GM12865 (cell line): ENCODE results near the gene EIF5.

Source experiments
- DNase-seq: peaks from one replicate; pipeline ENCODE4 v3.0.0; 2010; ENCODE audit warnings: low read depth
- H3K4me3 ChIP-seq: 2 replicates; pipeline ENCODE4 v1.5.1; 2011; ENCODE audit warnings: mild to moderate bottlenecking, low read depth, low read length, control low read depth
- TF ChIP-seq, protein P1 (sequence below): IDR thresholded peaks from 2 replicates; pipeline ENCODE4 v1.5.1; 2011; ENCODE audit warnings: low read length, control low read depth, low read depth, inconsistent platforms; ENCODE audit not compliant: insufficient read depth; ENCODE audit errors: missing control alignments

The EIF5 gene

DNA sequence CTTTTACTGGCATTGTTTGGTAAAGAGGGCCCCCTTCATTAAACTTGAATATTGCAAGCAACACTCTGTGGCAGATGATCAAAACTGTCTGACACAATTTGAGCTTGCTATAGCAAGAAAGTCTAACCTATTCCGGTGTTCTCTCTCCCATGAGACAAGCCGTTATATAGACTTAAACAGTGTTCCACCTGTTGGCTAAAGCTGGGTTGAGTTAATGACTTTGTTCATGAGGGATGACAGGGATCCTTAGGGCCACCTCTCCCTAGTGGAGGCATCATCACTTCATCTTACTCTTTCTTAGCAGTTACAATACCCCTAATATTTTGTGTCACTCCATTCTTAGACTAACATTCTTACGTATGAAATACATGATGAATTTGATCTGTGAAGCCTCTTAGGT, 3.8 kb downstream of the EIF5 start:
- TF ChIP-seq, protein P1, sequence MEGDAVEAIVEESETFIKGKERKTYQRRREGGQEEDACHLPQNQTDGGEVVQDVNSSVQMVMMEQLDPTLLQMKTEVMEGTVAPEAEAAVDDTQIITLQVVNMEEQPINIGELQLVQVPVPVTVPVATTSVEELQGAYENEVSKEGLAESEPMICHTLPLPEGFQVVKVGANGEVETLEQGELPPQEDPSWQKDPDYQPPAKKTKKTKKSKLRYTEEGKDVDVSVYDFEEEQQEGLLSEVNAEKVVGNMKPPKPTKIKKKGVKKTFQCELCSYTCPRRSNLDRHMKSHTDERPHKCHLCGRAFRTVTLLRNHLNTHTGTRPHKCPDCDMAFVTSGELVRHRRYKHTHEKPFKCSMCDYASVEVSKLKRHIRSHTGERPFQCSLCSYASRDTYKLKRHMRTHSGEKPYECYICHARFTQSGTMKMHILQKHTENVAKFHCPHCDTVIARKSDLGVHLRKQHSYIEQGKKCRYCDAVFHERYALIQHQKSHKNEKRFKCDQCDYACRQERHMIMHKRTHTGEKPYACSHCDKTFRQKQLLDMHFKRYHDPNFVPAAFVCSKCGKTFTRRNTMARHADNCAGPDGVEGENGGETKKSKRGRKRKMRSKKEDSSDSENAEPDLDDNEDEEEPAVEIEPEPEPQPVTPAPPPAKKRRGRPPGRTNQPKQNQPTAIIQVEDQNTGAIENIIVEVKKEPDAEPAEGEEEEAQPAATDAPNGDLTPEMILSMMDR: no peak
- H3K4me3 ChIP-seq: no peak overlapping the region
- DNase-seq: no peak

DNA sequence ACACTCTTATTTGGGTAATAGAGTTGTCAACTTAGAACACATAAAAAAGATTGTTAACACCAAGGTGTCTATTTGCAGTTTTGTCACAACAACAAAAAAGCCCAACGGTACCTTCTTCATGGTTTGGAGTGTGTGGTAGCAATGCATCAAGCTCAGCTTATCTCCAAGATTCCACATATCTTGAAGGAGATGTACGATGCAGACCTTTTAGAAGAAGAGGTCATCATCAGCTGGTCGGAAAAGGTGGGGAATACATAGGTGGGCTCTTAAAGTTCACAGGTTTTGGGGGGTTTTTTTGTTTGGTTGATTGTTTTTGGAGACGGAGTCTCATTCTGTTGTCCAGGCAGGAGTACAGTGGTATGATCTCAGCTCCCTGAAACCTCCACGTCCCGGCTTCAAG, 5.5 kb downstream of the EIF5 start:
- no peak overlapping the region for H3K4me3 ChIP-seq
- no peak for DNase-seq
- TF ChIP-seq, protein P1: no peak

DNA sequence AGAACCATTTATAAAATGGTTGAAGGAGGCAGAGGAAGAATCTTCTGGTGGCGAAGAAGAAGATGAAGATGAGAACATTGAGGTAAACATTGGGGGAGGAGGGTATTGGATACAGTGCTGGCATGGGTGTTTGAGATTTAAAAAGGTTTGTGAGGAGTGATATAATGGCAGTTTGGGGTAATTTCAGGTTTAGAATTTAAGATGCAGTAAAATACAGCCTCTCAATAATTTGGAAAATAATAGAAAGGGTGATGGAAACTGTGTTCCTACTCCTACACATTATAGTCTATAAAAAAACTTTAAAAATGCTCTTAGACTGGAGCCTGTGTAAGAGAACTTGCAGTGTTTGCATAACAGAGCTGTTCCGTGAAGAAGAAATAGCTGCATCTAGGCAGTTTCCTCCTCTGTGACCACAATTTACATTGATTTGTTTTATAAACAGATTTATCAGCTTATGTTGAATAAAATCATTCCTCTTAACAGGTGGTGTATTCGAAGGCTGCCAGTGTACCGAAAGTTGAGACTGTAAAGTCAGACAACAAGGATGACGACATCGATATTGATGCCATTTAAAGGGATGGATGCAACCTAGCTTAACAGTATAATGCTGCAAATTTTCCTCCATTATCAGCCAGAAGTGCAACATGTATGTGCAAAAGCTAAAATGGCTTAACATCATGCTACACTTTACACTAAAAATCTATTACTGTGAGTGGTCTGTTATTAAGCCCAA, 6.6 kb downstream of the EIF5 start:
- DNase-seq: no peak
- TF ChIP-seq, protein P1: no peak
- H3K4me3 ChIP-seq: no peak overlapping the region

DNA sequence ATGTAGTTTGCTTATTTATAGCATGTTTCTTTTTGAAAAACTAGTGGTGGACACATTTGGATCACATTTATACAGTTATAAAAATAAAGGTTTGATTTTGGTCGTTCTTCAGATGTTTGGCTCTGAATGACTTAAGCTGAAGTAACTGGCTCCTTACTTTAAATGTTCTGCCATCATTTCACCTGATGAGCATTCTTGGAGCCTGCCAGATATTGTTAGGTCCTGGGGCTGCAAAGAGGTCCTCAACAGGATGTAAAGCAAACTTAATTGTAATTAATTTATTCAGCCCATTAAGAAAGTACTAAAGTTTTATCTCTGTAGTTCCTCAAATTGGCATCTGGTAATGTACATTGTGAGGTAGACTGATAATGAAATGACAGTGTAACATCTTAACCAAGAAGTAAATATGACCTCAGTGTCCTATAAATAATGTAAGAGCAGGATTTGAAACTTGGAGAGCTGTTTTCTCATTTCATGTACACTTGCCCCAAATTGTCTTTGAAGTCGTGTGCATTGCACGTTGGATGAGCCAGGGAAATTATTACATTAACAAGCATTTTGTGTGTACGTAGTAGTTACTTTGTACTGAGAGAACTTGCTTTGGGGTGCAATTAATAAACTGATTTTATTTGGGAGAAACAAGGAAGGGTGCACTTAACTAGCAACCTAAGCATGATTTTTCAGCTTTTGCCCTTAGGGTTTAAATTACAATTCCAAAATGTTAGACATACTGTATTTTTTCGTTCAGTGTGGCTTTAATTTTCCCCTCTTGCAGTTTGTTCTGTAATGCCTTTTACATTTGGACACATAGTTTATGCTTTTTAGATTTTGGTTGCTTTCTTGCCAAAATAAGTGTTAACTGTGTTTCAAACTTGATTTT, 7.5 kb downstream of the EIF5 start:
- TF ChIP-seq, protein P1: no peak
- H3K4me3 ChIP-seq: no peak overlapping the region
- no peak for DNase-seq

DNA sequence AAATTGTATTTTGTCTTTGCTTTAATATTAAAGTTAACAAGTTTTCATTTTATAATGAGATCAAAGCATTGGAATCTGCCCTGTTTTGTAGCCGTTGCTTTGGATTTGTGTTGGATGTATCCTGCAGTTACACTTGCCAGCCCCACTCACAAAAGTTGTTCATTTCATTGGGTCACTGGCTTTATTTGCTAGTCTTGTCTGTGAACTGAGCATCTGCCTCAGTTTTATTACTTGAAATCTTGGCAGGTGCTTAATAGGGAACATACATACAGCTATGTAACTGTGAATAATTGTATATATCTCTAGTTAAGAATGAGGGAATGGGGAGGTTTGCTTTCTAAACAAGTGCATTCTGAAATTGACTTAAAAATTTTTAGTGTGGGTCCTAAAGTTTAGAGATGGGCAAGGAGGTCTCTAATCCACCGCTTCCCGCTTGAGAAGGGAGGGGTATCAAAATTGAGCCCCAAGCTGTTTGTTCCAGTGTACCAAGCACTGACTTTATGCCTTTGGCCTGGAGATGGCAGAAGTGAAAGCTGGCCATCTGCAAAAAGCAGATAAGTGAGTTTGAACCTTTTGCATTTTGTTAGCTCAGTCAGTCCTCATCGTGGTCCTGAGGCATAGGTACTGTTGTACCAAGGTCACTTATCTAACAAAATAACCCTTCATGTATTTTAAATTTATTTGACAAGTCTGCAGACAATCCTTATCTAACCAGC, 9.3 kb downstream of the EIF5 start:
- H3K4me3 ChIP-seq: no peak overlapping the region
- no peak for DNase-seq
- TF ChIP-seq, protein P1: no peak

DNA sequence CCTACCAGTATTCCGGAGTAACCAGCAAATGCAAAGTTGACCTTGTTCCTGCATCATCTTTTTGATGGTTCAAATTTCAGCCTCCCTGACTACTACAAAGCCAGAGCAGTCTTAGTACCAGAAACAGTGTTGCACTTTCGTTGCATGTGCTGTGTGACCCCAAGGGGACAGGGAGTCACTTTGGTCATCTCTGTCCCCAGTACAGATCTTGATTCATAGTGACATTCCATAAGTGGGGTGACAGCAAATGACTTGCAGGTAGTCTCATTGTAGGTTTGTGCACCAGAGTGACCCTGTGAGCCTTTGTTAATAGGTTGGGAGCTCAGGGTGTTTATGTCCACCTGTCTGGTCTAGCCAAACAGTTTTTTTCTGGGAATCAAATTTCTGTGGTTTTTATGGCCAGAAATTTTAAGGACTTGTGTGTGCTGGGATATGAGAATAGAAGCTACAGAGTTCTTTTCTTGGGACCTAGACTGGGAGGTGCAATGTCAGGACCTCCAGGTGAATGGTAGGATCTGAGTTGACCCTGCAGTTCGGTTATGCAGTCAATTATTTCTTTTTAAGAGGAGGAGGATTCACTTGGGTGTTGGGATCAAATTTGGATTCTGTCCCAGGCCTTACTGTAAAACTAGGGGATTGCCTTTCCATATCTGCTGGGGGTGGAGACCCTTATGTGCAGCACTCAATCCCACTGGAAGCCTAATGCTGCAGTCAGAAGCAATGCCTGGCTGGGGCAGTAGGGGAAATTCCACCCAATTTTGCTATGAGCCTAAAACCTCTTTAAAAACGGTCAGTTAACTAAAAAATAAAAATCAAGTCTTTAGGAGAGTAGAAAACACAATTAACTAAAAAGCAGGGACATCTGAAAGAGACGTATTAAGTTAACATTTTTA, 10.1 kb downstream of the EIF5 start:
- DNase-seq: no peak
- H3K4me3 ChIP-seq: no peak overlapping the region
- TF ChIP-seq, protein P1: no peak
